WTC11 (cell line): ENCODE results near the gene MYH1.

ENCODE experiments used
- CREB1 ChIP-seq: sonication (generic); formaldehyde crosslinking; IDR thresholded peaks from 2 replicates; pipeline ENCODE4 v1.8.0; 2023; ENCODE audit warnings: mild to moderate bottlenecking, missing genetic modification reagents
- CTCF ChIP-seq: fragments of 200-600 bp; IDR thresholded peaks from 2 replicates; pipeline ENCODE4 v1.8.0; 2022; ENCODE audit warnings: antibody characterized with exemption
- HMGA2 ChIP-seq: fragments of 250-450 bp; sonication (Bioruptor Pico); IDR thresholded peaks from 2 replicates; pipeline ENCODE4 v1.4.0; 2021; ENCODE audit warnings: mild to moderate bottlenecking, moderate library complexity
- IRF2 ChIP-seq: sonication (generic); formaldehyde crosslinking; IDR thresholded peaks from 2 replicates; pipeline ENCODE4 v1.8.0; 2022; ENCODE audit warnings: low read depth, missing genetic modification reagents, borderline replicate concordance
- NFYB ChIP-seq: sonication (generic); formaldehyde crosslinking; conservative IDR thresholded peaks from 2 replicates; pipeline ENCODE4 v1.8.0; 2022; ENCODE audit warnings: low read depth, missing genetic modification reagents
- NR2C2 ChIP-seq: sonication (generic); formaldehyde crosslinking; IDR thresholded peaks from 2 replicates; pipeline ENCODE4 v1.8.0; 2022; ENCODE audit warnings: mild to moderate bottlenecking, missing genetic modification reagents
- SMAD3 ChIP-seq: sonication (generic); formaldehyde crosslinking; IDR thresholded peaks from 2 replicates; pipeline ENCODE4 v1.8.0; 2022; ENCODE audit warnings: missing genetic modification reagents, mild to moderate bottlenecking, borderline replicate concordance
- ZNF396 ChIP-seq: fragments of 250-450 bp; sonication (Bioruptor Pico); IDR thresholded peaks from 2 replicates; pipeline ENCODE4 v1.8.0; 2021; ENCODE audit warnings: mild to moderate bottlenecking, moderate library complexity, borderline replicate concordance
- ZNF671 ChIP-seq: fragments of 250-450 bp; sonication (Bioruptor Pico); IDR thresholded peaks from 2 replicates; pipeline ENCODE4 v1.8.0; 2021; ENCODE audit warnings: mild to moderate bottlenecking
- ZSCAN18 ChIP-seq: fragments of 250-450 bp; sonication (Bioruptor Pico); IDR thresholded peaks from 2 replicates; pipeline ENCODE4 v2.1.2; 2022; ENCODE audit warnings: mild to moderate bottlenecking, moderate library complexity
- TF ChIP-seq, protein P1 (sequence below): sonication (generic); formaldehyde crosslinking; IDR thresholded peaks from 2 replicates; pipeline ENCODE4 v1.8.1; 2023; ENCODE audit warnings: mild to moderate bottlenecking, missing genetic modification reagents
- TF ChIP-seq, protein P2 (sequence below): sonication (generic); formaldehyde crosslinking; conservative IDR thresholded peaks from 2 replicates; pipeline ENCODE4 v1.8.1; 2022; ENCODE audit warnings: mild to moderate bottlenecking, missing genetic modification reagents

GRCh38 chr17:10563991-10564660 lies 45.8 kb upstream of the MYH1 start:
- no peak for TF ChIP-seq CTCF
- no peak for TF ChIP-seq HMGA2 (CRISPR knock-in tag)
- TF ChIP-seq, protein P1, sequence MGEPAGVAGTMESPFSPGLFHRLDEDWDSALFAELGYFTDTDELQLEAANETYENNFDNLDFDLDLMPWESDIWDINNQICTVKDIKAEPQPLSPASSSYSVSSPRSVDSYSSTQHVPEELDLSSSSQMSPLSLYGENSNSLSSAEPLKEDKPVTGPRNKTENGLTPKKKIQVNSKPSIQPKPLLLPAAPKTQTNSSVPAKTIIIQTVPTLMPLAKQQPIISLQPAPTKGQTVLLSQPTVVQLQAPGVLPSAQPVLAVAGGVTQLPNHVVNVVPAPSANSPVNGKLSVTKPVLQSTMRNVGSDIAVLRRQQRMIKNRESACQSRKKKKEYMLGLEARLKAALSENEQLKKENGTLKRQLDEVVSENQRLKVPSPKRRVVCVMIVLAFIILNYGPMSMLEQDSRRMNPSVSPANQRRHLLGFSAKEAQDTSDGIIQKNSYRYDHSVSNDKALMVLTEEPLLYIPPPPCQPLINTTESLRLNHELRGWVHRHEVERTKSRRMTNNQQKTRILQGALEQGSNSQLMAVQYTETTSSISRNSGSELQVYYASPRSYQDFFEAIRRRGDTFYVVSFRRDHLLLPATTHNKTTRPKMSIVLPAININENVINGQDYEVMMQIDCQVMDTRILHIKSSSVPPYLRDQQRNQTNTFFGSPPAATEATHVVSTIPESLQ (CRISPR knock-in tag): no peak
- TF ChIP-seq SMAD3: no peak
- TF ChIP-seq ZNF671: no peak
- no peak for TF ChIP-seq ZSCAN18 (CRISPR knock-in tag)
- TF ChIP-seq ZNF396: no peak
- TF ChIP-seq, protein P2, sequence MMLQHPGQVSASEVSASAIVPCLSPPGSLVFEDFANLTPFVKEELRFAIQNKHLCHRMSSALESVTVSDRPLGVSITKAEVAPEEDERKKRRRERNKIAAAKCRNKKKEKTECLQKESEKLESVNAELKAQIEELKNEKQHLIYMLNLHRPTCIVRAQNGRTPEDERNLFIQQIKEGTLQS (CRISPR knock-in tag): no peak
- TF ChIP-seq NR2C2: no peak
- no peak for TF ChIP-seq CREB1 (CRISPR knock-in tag)
- no peak for TF ChIP-seq IRF2 (CRISPR knock-in tag)
- no peak for TF ChIP-seq NFYB
